Fibroblast of villous mesenchyme (primary cell): Measurements from ENCODE around the gene ATP13A4. TPM values are rescaled to one million over a fixed set of nuclear protein-coding genes. Genes with fewer than 3 reads are reported as not detected.

ENCODE experiments used
- DNase-seq: peaks from one replicate; pipeline ENCODE4 v3.0.0-alpha.2; 2010; ENCODE audit warnings: low read depth
- H3K4me3 ChIP-seq: 2 replicates; pipeline ENCODE4 v1.5.1; 2011; ENCODE audit warnings: low read depth, mild to moderate bottlenecking, low read length
- CTCF ChIP-seq: IDR thresholded peaks from 2 replicates; pipeline ENCODE4 v1.5.1; 2012; ENCODE audit warnings: low read depth, mild to moderate bottlenecking, low read length; ENCODE audit not compliant: insufficient read depth
- total RNA-seq: library from RNA; depleted of rRNA; stranded (reverse); fragments of >200 nt; gene quantifications from 2 replicates; pipeline ENCODE4 v1.2.3, GENCODE V29; 2012

The ATP13A4 gene
- total RNA-seq, 1 donor: not detected

DNA sequence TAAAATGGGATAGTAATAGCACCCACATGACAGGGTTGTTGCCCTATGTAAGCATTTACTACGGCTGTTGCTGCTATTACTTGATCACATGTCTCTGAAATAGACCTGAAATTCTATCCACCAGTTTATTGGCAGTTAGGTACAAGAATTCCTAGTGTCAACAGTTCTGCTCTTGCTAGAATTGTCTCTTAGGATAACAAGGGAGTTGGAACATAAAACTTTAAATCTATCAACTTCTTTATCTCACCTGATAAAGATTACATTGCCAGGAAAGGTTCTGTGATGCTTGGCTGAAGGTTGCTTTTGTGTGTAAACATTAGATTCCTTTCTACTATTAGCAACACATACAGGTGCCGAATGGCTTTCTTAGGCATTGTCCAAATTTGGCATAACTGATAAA is 38.7 kb downstream of the ATP13A4 start:
- DNase-seq: no peak
- no peak overlapping the region for H3K4me3 ChIP-seq
- no peak for TF ChIP-seq CTCF

- H3K4me3 ChIP-seq: no peak overlapping the region
- no peak for DNase-seq
- no peak for TF ChIP-seq CTCF
These were observed 44.5 kb downstream of the ATP13A4 start for GRCh38 chr3:193510154-193510553.

- no peak for TF ChIP-seq CTCF
- no peak overlapping the region for H3K4me3 ChIP-seq
- no peak for DNase-seq
These were observed 45.4 kb downstream of the ATP13A4 start for GRCh38 chr3:193509103-193509965.

DNA sequence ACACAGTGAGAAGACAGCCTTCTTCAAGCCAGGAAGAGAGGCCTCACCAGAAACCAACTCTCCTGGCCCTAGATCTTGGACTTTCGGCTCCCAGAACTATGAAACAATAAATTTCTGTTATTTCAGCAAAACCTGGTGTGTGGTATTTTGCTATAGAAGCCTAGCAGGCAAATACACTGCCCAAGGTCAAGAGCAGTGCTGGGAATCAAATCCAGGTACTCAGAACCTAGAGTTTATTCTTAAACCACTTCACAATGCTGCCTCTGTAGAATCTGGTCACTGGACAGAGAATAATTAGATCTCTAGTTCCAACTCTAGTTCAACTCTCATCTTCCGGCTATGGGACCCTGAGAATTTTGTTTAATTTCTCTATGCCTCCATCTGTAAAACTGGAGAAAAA is 46.6 kb downstream of the ATP13A4 start:
- no peak overlapping the region for H3K4me3 ChIP-seq
- DNase-seq: no peak
- no peak for TF ChIP-seq CTCF

DNA sequence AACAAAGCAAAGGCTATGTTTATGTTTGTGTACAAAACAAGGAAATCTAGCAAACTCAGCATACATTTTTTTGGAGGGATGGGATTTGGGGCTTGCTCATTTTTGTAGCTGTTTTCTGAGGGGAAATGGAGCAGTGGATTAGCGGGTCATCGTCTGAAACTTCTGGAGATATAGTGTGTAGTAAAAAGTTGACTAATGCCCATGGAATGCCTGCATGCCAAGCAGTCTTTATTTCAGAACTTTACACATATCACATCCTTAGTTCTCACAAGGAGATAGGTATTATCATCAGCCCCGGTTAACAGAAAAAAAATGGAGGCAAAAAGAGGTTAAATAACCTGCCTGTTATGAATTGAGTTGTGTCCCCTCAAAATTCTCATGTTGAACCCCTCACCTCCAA is 47.1 kb downstream of the ATP13A4 start:
- H3K4me3 ChIP-seq: no peak overlapping the region
- DNase-seq: no peak
- TF ChIP-seq CTCF: no peak

GRCh38 chr3:193506921-193507320 is 47.8 kb downstream of the ATP13A4 start:
- no peak for TF ChIP-seq CTCF
- no peak for DNase-seq
- no peak overlapping the region for H3K4me3 ChIP-seq

DNA sequence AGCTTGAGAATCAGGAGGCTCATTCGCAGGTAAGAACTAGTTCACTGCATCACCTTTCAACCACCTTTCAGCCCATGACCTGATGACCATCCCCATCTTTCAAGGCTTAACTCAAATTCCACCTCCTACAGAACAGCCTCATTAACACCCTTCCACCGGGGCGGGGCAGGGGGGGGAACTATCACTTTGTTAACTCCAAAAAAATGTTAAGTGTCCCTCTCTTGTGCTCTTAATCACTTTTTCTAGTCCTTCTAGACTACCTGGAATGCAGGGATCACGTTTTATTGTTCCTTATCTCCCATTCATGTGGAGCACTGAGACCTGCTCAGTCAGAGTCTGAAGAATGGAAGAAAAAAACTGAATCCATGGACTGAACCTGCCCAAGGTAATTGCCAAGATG is 51.8 kb downstream of the ATP13A4 start:
- DNase-seq: no peak
- no peak for TF ChIP-seq CTCF
- no peak overlapping the region for H3K4me3 ChIP-seq
